Activated CD4-positive, alpha-beta T cell treated with anti-CD3 and anti-CD28 coated beads, Interleukin-2, Interleukin-4, amounts not matched to agents 100 ng/mL and 50 ng/mL, durations not matched to agents 16 hours and 8 hours (primary cell): ENCODE measurements around the gene WSB2.
"Not testable (repeated sequence)": the region's sequence is repeated elsewhere in the genome, so short reads cannot be mapped to it uniquely, and the experiment has no call there.

Experiments
- DNase-seq: peaks from one replicate; pipeline ENCODE4 v3.0.0-alpha.2; 2020; ENCODE audit warnings: low spot score

WSB2 gene

DNA sequence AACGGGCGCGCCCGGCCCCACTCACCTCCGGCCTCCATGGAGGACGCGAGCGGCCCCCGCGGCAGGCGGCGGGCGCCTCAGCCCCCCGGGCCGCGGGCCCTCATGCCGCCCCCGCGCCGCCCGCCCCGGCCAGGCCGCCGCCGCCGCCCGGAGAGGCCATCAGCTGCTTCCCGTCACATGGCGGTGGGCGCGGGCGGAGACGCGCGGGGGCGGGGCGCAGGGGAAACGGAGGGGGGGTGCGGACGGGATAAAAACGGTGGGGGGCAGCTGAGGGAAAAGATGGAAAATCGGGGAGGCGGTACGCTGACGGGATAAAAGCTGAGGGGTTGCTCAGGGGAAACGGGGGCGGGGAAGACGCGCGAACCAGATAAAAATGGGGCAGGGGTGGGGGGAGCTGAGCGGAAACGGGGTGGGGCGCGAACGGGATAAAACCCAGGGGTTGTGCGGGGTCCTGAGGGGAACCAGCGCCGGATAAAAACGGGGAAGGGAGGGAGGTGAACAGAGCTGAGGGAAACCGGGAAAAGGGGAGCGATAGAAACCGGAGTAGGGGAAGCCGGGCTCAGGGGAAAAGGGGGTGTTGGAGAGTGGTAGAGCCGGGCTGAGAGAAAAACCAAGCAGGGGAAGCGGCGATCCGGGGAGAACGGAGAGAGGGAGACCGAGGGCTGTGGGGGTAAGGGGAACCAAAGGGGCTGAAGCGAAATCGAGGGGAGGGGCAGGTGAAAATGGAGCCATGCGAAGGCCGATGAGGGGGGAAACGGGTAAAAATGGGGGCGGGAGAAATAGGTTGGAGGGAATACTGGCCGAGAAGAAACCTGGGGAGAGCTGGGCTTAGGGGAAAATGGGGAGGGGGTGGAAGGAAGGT is at the start of gene WSB2:
WSB2 (minus strand) TSS at position 169 of the 862 bp plus-strand sequence; CDS start at position 38, 131 bp downstream.
- DNase-seq = peak; percentile 50

DNA sequence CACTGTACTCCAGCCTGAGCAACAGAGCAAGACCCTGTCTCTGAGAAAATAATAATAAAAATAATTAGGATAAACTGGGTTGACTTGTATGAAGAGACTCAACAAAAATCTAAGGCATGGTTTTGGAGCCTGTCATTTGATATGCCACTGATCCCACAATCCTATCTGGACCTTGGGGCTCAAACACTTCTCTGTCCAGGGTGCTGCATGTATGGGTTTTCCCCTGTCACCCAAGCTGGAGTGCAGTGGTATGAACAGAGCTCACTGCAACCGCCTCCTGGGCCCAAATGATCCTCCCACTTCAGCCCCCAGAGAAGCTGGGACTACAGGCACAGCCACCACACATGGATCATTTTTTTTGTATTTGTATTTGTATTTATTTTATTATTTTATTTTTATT is 48.1 kb upstream of the WSB2 start:
- no peak for DNase-seq

DNA sequence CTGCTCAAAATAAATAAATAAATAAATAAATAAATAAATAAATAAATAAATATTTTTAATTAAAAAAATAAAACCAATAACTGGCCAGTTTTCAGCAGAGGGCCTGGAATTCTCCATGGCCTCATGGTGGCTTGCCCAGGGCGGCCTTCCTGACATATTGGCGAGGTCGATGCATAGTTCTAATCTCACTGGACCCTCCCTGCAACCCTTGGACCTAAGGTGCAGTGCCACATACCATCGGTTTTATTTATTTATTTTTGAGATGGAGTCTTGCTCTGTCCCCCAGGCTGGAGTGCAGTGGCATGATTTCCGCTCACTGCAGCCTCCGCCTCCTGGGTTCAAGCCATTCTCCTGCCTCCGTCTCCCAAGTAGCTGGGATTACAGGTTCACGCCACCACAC is 46.7 kb upstream of the WSB2 start:
- DNase-seq = no peak

- no peak for DNase-seq
These were observed 46.0 kb upstream of the WSB2 start for GRCh38 chr12:118107011-118107410.

- DNase-seq = no peak
These were observed 42.8 kb upstream of the WSB2 start, which contains the start of gene VSIG10 for GRCh38 chr12:118103601-118104382. Gene VSIG10, minus strand, starts transcription at chr12:118104011. Its CDS starts 340 bp downstream, at chr12:118103671.

DNA sequence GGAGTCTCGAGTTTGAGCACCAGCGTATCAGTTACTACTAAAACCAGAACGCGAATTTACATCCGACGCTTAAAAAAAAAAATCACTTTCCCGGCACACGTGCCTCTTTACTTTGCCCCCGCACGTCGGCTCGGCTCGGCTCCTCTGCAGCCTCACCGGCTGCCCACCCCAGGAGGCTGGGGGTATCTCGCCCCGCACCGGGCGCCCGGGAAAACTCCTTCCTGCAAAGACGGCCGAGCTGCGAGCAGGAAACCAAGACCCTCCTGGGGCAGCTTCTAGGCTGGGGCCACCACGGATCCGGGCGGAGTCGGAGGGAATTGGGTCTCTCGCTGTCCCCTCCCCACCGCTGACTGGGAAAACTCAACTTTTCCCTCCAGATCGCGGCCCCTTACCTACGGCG is 42.2 kb upstream of the WSB2 start:
- no peak for DNase-seq

DNA sequence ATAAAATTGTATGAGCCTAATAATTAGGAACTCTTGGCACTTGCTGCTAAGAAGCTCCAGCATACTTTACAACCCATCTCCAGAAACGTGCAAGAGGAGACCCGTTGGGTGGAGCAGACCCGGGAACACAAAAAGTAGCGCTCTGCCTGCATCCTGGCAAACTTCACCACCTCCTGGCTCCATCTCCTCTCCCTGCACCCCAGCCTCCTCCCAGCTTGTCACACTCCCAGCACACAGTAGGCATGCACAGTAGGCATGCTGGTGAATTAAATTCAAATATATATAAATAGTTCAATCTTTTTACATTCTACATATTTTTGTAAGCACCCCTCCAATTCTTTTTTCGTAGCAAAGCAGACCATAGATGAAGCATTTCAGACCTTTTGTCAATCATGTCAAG is 41.6 kb upstream of the WSB2 start:
- DNase-seq = no peak

- no peak for DNase-seq
These were observed 41.1 kb upstream of the WSB2 start for GRCh38 chr12:118102070-118102469.

DNA sequence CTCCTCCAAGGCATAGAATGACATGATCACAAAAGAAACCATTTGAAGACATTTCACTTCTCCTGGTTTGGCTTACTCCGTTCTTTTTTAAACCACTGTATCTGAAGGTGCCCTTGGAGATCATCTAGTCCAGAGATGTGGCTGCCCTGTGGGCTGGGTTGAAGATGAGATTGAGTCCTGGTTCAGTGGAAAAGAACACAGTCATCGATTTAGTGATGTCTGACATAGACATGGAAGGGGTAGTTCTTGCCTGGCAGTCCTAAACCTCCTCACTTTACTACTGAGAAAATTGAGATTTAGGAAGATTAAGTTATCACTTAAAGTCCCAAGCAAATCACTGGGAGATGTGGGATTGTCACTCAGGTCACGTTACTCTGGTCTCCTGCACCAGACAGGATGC is 40.1 kb upstream of the WSB2 start:
- DNase-seq = no peak

- DNase-seq = no peak
These were observed 38.1 kb upstream of the WSB2 start for GRCh38 chr12:118098911-118099671.

DNA sequence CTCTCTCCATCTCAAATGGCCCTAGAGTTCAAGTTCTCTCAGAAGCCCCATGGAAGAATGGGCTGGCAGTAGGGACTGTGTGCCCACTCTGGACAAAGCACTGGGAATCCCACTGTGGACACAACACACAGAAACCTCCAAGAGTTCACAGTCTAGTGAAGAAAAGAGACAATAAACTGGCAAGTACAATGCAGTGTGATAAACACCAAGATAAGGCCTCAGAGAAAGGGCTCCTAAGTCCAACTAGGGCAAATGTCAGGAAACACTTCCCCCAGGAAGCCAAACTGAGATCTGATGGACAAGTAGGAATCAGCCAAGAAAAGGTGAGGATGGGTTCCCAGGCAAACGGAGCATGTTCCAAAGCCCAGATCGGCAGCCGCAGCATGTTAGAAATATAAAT is 37.4 kb upstream of the WSB2 start:
- DNase-seq = no peak

DNA sequence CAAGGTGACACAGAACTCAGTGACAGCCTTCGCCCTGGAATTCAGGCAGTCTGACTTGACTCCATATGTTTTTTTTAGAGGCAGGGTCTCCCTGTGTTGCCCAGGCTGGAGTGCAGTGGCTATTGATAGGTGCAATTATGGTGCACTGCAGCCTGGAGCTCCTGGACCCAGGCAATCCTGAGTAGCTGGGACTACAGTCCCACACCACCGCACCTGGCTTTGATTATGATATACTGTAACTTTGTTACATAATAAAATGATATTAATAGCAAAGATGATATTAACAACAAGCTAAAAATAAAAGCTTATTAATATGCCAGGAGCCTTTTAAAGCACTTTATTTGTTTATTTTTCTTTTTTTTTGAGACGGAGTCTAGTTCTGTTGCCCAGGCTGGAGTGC is 33.1 kb upstream of the WSB2 start:
- DNase-seq = no peak

- no peak for DNase-seq
These were observed 28.8 kb upstream of the WSB2 start for GRCh38 chr12:118089782-118090181.

GRCh38 chr12:118082161-118082560 is 21.2 kb upstream of the WSB2 start:
- DNase-seq = no peak

DNA sequence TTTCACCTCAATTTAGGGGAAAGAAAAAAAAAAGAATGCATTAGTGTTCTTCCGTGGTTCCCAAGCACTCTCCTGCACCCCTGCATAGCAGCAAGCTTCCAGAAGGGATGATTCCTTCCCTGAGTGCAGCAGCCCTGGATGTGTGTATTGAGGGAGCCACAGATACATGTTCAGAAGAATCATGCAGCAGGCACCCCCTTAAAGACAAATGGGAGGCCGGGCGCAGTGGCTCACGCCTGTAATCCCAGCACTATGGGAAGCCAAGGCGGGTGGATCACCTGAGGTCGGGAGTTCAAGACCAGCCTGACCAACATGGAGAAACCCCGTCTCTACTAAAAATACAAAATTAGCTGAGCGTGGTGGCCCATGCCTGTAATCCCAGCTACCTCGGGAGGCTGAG is 20.5 kb upstream of the WSB2 start:
- DNase-seq = not testable (repeated sequence)

- no peak for DNase-seq
These were observed 12.8 kb upstream of the WSB2 start for GRCh38 chr12:118073768-118074167.

GRCh38 chr12:118070650-118071049 is 9.7 kb upstream of the WSB2 start:
- DNase-seq = no peak

- no peak for DNase-seq
These were observed 7.5 kb upstream of the WSB2 start for GRCh38 chr12:118068445-118068844.

DNA sequence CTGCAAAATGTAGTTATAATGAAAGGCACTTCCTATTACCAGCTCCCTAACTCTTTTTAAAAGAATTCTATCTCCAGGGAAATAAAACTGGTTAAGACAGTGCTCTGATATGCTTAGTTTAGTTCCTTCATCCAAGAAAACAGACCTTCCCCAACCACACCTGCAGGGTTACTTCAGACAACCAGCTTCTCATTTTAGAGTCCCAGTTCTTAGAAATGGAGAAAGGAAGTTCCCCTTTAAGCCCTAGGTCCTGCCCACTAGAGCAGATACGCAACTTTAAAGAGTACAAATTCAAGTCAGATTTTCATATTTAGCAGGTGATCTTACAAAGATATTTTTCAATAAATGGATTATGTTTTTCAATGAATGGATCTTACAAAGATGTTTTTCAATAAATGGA is 4.4 kb upstream of the WSB2 start:
- DNase-seq = no peak

DNA sequence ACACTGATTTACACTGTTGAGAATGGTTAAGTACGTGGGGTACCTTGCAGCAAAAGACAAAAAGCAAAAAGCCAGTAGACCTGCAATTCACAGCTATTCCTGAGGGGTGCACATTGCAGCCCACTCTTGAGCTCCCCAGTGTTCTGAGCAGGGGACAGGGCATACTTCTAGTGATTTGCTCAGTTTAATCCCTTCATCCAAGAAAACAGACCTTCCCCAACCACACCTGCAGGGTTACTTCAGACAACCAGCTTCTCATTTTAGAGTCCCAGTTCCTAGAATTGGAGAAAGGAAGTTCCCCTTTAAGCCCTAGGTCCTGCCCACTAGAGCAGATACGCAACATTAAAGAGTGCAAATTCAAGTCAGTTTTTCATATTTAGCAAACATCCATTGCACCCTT is 3.6 kb upstream of the WSB2 start:
- DNase-seq = peak; percentile 39

- DNase-seq = no peak
These were observed 2.8 kb upstream of the WSB2 start for GRCh38 chr12:118063576-118064391.
